Measurements from ENCODE around the gene IL2RA. TPM values are rescaled to one million over a fixed set of nuclear protein-coding genes. Genes with fewer than 3 reads are reported as not detected.

IL2RA gene
- total and polyA plus RNA-seq, 10 donors, result 3.5 to 78.7 (median 15.4) TPM

- H3K9me3 ChIP-seq, result peaks cover 0 to 16% (median 9%) of the 10 kb centered on the region in 8 donors
- H3K27ac ChIP-seq, result no peak overlapping the region
- H3K27me3 ChIP-seq (replicated peaks in 1 of 7), result no peaks in the 10 kb centered on the region
- no peak for TF ChIP-seq POLR2A (IDR thresholded peaks at IDR 0.05)
- no peak for TF ChIP-seq CTCF (IDR thresholded peaks at IDR 0.05 in 8 of 11, conservative IDR thresholded peaks at IDR 0.05 in 3 of 11)
- TF ChIP-seq POLR2AphosphoS5 (IDR thresholded peaks at IDR 0.05), result no peak
- H3K4me1 ChIP-seq, result peaks cover 0 to 33% (median 7%) of the 10 kb centered on the region in 6 donors
- intact Hi-C loops (cut with DNase I; ENCODE audit: low total_unique reads), result no loop called here
- no peak overlapping the region for H3K4me3 ChIP-seq
- no peak for DNase-seq
- H3K36me3 ChIP-seq, result no peaks in the 10 kb centered on the region
Measured at GRCh38 chr10:6030940-6031339, 31.2 kb downstream of the IL2RA start.

- Histone ChIP-seq H3K4me1 (peaks cover 0 to 26% (median 6%) of the 10 kb centered on the region in 6 donors), H3K27me3 (replicated peaks in 1 of 7) (no peaks in the 10 kb centered on the region), H3K27ac (no peak overlapping the region), H3K4me3 (no peak overlapping the region), H3K36me3 (peaks cover 0 to 6% (median 0%) of the 10 kb centered on the region in 6 donors), H3K9me3 (peaks cover 0 to 16% (median 9%) of the 10 kb centered on the region in 8 donors)
- no peak for DNase-seq
- TF ChIP-seq CTCF (IDR thresholded peaks at IDR 0.05 in 8 of 11, conservative IDR thresholded peaks at IDR 0.05 in 3 of 11) (no peak), POLR2AphosphoS5 (IDR thresholded peaks at IDR 0.05) (no peak), POLR2A (IDR thresholded peaks at IDR 0.05) (no peak)
- intact Hi-C loops (cut with DNase I; ENCODE audit: low total_unique reads), result no loop called here
- 96 to 98% (median 96%) methylated on average over 7 of the region's 7 CpGs for WGBS, 5 donors
Measured at GRCh38 chr10:6030217-6030616, 31.9 kb downstream of the IL2RA start.

GRCh38 chr10:6027929-6028328 is 34.2 kb downstream of the IL2RA start:
- 67 to 77% (median 69%) methylated on average over 5 to 6 of the region's 6 CpGs for WGBS, 5 donors
- DNase-seq, result no peak
- TF ChIP-seq POLR2A (IDR thresholded peaks at IDR 0.05) (no peak), CTCF (IDR thresholded peaks at IDR 0.05 in 8 of 11, conservative IDR thresholded peaks at IDR 0.05 in 3 of 11) (no peak), POLR2AphosphoS5 (IDR thresholded peaks at IDR 0.05) (no peak)
- H3K4me3 ChIP-seq, result no peak overlapping the region
- no peaks in the 10 kb centered on the region for H3K27me3 ChIP-seq (replicated peaks in 1 of 7)
- H3K4me1 ChIP-seq, result peaks cover 0 to 9% (median 0%) of the 10 kb centered on the region in 6 donors
- no peak overlapping the region for H3K27ac ChIP-seq
- H3K9me3 ChIP-seq, result peaks cover 0 to 16% (median 9%) of the 10 kb centered on the region in 8 donors
- H3K36me3 ChIP-seq, result peaks cover 0 to 27% (median 2%) of the 10 kb centered on the region in 6 donors
- intact Hi-C loops (cut with DNase I; ENCODE audit: low total_unique reads), result no loop called here

- DNase-seq, result no peak
- Histone ChIP-seq H3K36me3 (peaks cover 0 to 35% (median 2%) of the 10 kb centered on the region in 6 donors), H3K4me1 (peaks cover 0 to 9% (median 0%) of the 10 kb centered on the region in 6 donors), H3K27me3 (replicated peaks in 1 of 7) (no peaks in the 10 kb centered on the region), H3K4me3 (no peak overlapping the region), H3K27ac (no peak overlapping the region), H3K9me3 (peaks cover 0 to 12% (median 5%) of the 10 kb centered on the region in 8 donors)
- intact Hi-C loops (cut with DNase I; ENCODE audit: low total_unique reads), result no loop called here
- WGBS, 5 donors, result 86 to 96% (median 93%) methylated on average over 6 of the region's 6 CpGs
- no peak for TF ChIP-seq POLR2A (IDR thresholded peaks at IDR 0.05)
- TF ChIP-seq CTCF (IDR thresholded peaks at IDR 0.05 in 8 of 11, conservative IDR thresholded peaks at IDR 0.05 in 3 of 11), result no peak
- no peak for TF ChIP-seq POLR2AphosphoS5 (IDR thresholded peaks at IDR 0.05)
Measured at GRCh38 chr10:6025683-6026255, 36.4 kb downstream of the IL2RA start.

Measured in spleen (tissue), 11 donors.